Uterus (tissue), 2 donors: ENCODE data around the gene ZAP70.

Experiments
- POLR2A ChIP-seq, 2 donors: fragments of 450-650 bp; IDR thresholded peaks; one replicate each; pipeline ENCODE4 v1.6.1; 2016; ENCODE audit warnings: antibody characterized with exemption in 2 of 2, mild to moderate bottlenecking in 1 of 2, moderate library complexity in 1 of 2
- TF ChIP-seq, protein P1 (sequence below), 4 experiments: fragments of 200-600 bp in 2 of 4; fragments of 450-650 bp in 2 of 4; sonication (generic) in 2 of 4; IDR thresholded peaks; one replicate each; pipeline ENCODE4 v1.5.1; 2016 to 2019; ENCODE audit warnings: antibody characterized with exemption in 4 of 4, mild to moderate bottlenecking in 2 of 4, moderate library complexity in 1 of 4

DNA sequence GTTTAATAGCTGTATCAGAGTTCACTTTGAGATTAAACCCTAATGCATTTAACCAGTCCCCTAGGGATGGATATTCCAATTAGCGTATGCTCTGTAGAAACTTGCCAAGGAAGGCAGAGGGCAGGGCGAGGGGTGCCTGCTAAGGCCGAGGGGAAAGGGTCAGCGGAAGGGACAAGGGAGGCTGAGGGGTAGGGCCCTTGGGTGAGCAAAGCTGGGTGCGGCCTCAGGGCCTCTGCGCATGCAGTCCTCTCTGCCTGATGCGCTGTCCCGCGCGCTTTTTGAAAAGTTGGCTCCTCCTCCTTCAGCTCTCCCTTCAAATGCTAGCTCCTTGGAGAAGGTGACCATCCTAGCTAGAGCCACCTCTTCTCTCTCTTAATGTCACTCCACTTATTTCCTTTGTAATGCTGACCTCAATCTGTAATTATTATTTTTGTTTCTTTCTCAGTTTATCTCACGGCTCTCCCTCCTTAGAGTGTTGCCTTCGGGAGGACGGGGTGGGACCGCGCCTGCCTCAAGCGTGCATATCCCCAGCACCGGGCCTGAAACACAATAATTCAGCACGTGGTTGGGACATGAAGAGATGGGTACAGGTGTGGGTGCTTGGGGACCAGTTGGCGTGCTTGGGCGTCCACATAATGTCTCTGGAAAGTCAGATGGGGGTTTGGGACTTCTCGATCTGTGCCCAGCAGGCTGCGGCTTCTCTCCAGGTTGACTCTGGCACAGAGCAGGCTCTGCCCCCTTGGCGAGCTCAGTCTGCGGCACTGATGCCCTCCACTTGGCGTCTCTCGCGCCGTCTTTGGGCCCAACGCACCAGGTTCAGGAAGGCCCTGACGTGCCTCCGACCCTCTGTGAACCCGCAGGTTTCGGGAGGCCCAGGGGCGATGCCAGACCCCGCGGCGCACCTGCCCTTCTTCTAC lies 10.0 kb downstream of the ZAP70 start:
- TF ChIP-seq, protein P1, sequence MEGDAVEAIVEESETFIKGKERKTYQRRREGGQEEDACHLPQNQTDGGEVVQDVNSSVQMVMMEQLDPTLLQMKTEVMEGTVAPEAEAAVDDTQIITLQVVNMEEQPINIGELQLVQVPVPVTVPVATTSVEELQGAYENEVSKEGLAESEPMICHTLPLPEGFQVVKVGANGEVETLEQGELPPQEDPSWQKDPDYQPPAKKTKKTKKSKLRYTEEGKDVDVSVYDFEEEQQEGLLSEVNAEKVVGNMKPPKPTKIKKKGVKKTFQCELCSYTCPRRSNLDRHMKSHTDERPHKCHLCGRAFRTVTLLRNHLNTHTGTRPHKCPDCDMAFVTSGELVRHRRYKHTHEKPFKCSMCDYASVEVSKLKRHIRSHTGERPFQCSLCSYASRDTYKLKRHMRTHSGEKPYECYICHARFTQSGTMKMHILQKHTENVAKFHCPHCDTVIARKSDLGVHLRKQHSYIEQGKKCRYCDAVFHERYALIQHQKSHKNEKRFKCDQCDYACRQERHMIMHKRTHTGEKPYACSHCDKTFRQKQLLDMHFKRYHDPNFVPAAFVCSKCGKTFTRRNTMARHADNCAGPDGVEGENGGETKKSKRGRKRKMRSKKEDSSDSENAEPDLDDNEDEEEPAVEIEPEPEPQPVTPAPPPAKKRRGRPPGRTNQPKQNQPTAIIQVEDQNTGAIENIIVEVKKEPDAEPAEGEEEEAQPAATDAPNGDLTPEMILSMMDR (IDR thresholded peaks at IDR 0.05) = no peak
- TF ChIP-seq POLR2A (IDR thresholded peaks at IDR 0.05) = no peak
